ENCODE measurements around the gene ARHGAP18.

Gene ARHGAP18

GRCh38 chr6:129696028-129696418, 14.0 kb downstream of the ARHGAP18 start:
- no peak for TF ChIP-seq CTCF (IDR thresholded peaks at IDR 0.05; ENCODE audit: low read depth, low read length, missing control alignments)
- in situ Hi-C loops (cut with HindIII; ENCODE audit: low pct_ligation_motif_present, low sequenced_read_pairs) = no loop called here
- DNase-seq = no peak
- H3K27me3 ChIP-seq (replicated peaks) = no peaks in the 10 kb centered on the region
- H3K4me3 ChIP-seq (ENCODE audit: low read depth, low read length) = no peak overlapping the region
- no peaks in the 10 kb centered on the region for H3K36me3 ChIP-seq (replicated peaks)
- no peak overlapping the region for H3K27ac ChIP-seq

DNA sequence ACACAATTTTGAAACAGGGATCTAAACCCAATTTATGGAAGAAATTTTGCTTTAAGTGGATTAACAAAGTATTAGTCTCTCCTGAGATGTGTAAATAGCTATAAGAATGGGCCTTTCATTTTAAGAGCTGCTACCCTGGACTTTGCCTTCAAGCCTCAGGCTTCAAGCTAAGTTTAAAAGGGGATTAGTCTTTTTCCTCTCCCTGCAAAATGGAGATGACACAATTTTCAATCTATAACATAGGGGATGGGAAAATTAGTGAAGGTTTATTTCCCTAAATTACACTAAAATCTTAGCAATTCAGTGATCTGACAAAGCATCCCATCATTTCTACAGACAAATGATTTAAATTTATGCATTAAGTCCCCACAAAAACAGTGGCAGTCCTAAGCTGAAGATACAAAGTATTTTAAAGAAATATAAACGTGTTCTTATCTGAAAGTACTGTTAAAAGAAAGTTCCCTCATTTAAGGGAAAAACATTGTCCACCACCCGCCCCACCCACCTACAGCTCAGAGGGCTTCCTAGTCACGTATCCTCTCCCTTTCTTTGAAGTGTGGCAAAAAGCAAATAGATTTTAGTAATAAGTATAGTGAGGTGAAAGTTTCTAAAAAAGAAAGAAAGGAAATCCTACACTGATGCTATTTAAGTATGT, 14.5 kb downstream of the ARHGAP18 start:
- in situ Hi-C loops (cut with HindIII; ENCODE audit: low pct_ligation_motif_present, low sequenced_read_pairs) = no loop called here
- no peak for DNase-seq
- Histone ChIP-seq H3K27me3 (replicated peaks) (no peaks in the 10 kb centered on the region), H3K36me3 (replicated peaks) (no peaks in the 10 kb centered on the region), H3K4me3 (ENCODE audit: low read depth, low read length) (no peak overlapping the region), H3K27ac (no peak overlapping the region)
- TF ChIP-seq CTCF (IDR thresholded peaks at IDR 0.05; ENCODE audit: low read depth, low read length, missing control alignments) = no peak

DNA sequence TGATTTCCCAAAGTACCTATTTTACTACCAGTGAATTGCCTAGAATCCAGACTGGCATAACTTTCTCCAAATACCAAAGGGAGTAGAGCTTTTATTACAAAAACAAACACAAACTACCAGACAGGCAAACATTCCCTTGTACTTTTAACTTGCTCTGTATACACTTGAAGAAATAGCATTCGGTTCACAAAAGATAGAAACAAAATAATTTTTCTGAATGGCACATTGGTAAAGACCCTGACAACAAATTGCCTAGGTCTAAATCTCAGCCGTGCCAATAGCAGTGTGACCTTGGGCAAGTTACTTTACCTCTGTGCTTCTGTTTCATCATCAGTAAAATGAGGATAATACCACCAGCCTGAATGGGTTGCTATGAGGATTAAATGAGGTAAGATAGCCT, 15.9 kb downstream of the ARHGAP18 start:
- no peak overlapping the region for H3K4me3 ChIP-seq (ENCODE audit: low read depth, low read length)
- no peaks in the 10 kb centered on the region for H3K27me3 ChIP-seq (replicated peaks)
- TF ChIP-seq CTCF (IDR thresholded peaks at IDR 0.05; ENCODE audit: low read depth, low read length, missing control alignments) = no peak
- in situ Hi-C loops (cut with HindIII; ENCODE audit: low pct_ligation_motif_present, low sequenced_read_pairs) = no loop called here
- H3K27ac ChIP-seq = no peak overlapping the region
- no peak for DNase-seq
- H3K36me3 ChIP-seq (replicated peaks) = no peaks in the 10 kb centered on the region

GRCh38 chr6:129692467-129692866, 17.5 kb downstream of the ARHGAP18 start:
- no peak overlapping the region for H3K27ac ChIP-seq
- no peak for DNase-seq
- no peaks in the 10 kb centered on the region for H3K27me3 ChIP-seq (replicated peaks)
- no peak overlapping the region for H3K4me3 ChIP-seq (ENCODE audit: low read depth, low read length)
- in situ Hi-C loops (cut with HindIII; ENCODE audit: low pct_ligation_motif_present, low sequenced_read_pairs) = no loop called here
- no peak for TF ChIP-seq CTCF (IDR thresholded peaks at IDR 0.05; ENCODE audit: low read depth, low read length, missing control alignments)
- H3K36me3 ChIP-seq (replicated peaks) = no peaks in the 10 kb centered on the region

GRCh38 chr6:129691709-129692108, 18.3 kb downstream of the ARHGAP18 start:
- H3K27me3 ChIP-seq (replicated peaks) = no peaks in the 10 kb centered on the region
- no peaks in the 10 kb centered on the region for H3K36me3 ChIP-seq (replicated peaks)
- no peak for DNase-seq
- no peak overlapping the region for H3K27ac ChIP-seq
- in situ Hi-C loops (cut with HindIII; ENCODE audit: low pct_ligation_motif_present, low sequenced_read_pairs) = no loop called here
- TF ChIP-seq CTCF (IDR thresholded peaks at IDR 0.05; ENCODE audit: low read depth, low read length, missing control alignments) = no peak
- no peak overlapping the region for H3K4me3 ChIP-seq (ENCODE audit: low read depth, low read length)

DNA sequence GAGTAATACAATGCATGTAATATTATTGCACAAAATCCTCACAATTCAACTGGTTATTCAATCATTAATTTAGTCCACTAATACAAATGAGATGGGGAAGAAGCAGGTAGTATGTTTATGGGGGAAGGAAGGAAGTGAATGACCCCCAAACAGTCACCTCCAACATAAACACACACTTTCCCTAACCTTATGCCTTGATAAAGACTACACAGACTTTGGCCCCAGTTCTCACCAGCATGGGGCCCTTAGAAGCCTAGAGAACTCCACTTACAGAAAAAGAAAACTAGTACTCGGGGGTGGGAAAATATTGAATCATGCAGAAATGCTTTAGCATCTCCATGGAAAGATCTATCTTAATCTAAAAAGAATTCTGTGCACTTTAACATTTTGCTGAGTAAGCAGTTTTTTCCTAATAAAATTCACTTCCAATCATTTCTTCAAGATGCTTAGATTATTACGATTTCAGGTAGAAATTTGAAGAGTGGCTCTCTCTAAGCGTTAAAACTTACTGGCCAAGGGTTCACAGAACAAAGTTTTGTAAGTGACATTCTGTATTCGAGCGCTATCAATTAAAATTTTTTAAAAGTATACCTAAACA, 18.8 kb downstream of the ARHGAP18 start:
- no peak overlapping the region for H3K4me3 ChIP-seq (ENCODE audit: low read depth, low read length)
- no peak overlapping the region for H3K27ac ChIP-seq
- H3K36me3 ChIP-seq (replicated peaks) = no peaks in the 10 kb centered on the region
- no peak for DNase-seq
- no peaks in the 10 kb centered on the region for H3K27me3 ChIP-seq (replicated peaks)
- in situ Hi-C loops (cut with HindIII; ENCODE audit: low pct_ligation_motif_present, low sequenced_read_pairs) = no loop called here
- no peak for TF ChIP-seq CTCF (IDR thresholded peaks at IDR 0.05; ENCODE audit: low read depth, low read length, missing control alignments)
